ENCODE results near the gene RADIL. TPM values are rescaled to one million over a fixed set of nuclear protein-coding genes. Genes with fewer than 3 reads are reported as not detected.

RADIL gene
- total and polyA plus RNA-seq, 2 of the 13 experiments (the other 11 are each of a cell fraction or from before 2014, with no cell fraction given), result 0.05 to 0.09 TPM

DNA sequence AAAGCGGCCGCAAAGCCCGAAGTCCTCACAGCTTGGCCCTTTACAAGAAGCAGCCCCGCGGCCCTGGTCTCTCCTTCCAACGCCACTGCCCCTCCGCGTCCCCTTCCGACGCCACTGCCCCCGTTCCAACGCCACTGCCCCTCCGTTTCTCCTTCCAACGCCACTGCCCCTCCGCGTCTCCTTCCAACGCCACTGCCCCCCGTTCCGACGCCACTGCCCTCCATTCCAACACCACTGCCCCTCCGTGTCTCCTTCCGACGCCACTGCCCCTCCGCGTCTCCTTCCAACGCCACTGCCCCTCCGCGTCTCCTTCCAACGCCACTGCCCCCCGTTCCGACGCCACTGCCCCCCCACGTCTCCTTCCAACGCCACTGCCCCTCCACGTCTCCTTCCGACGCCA is 75.0 kb downstream of the RADIL start:
- Histone ChIP-seq H2AFZ (ENCODE audit: low read length) (no peak overlapping the region), H3K36me3 (replicated peaks in 1 of 2; ENCODE audit: control insufficient read depth in 1 of 2, insufficient read depth in 2 of 2, low read length in 2 of 2) (no peaks in the 10 kb centered on the region), H3K4me1 (ENCODE audit: insufficient read depth, low read length) (peaks cover 6% of the 10 kb centered on the region; the same call in 1 of the 2 replicates), H3K4me3 (replicated peaks in 1 of 3; ENCODE audit: insufficient read depth in 1 of 3, low read depth in 2 of 3, low read length in 3 of 3) (no peak overlapping the region), H4K20me1 (ENCODE audit: insufficient read depth, low read length) (no peaks in the 10 kb centered on the region), H3K79me2 (ENCODE audit: insufficient read depth, low read length) (no peaks in the 10 kb centered on the region), H3K4me2 (ENCODE audit: low read depth, low read length) (no peak overlapping the region), H3K27me3 (ENCODE audit: control insufficient read depth in 1 of 2, insufficient read depth in 2 of 2, low read length in 2 of 2) (peaks cover 9 to 41% of the 10 kb centered on the region in 2 experiments; a peak in 3 of 5 replicates), H3K27ac (ENCODE audit: extremely low read length, insufficient read depth, low read length) (no peak overlapping the region), H3K9ac (ENCODE audit: insufficient read depth, low read depth, low read length) (no peak overlapping the region), H3K9me3 (ENCODE audit: low read length) (no peaks in the 10 kb centered on the region)
- ATAC-seq (no peak), FAIRE-seq (no peak), DNase-seq (ENCODE audit: low spot score) (no peak)
- intact Hi-C loops (cut with micrococcal nuclease; ENCODE audit: unreplicated experiment), result no loop called here
- in situ Hi-C loops (cut with HindIII; ENCODE audit: extremely low pct_ligation_motif_present, low pct_unique_long_range_greater_than_20kb), result no loop called here
- no TSS peak for BruUV-seq (replicated peaks)
- ChIA-PET POLR2A (no interaction called here), CTCF (ENCODE audit: low intra/inter-chr PET ratio, low total read pairs) (no interaction called here)
- WGBS (ENCODE audit: low lambda C conversion rate), result 74% methylated on average over 37 of the region's 37 CpGs
- TF ChIP-seq, protein P1, sequence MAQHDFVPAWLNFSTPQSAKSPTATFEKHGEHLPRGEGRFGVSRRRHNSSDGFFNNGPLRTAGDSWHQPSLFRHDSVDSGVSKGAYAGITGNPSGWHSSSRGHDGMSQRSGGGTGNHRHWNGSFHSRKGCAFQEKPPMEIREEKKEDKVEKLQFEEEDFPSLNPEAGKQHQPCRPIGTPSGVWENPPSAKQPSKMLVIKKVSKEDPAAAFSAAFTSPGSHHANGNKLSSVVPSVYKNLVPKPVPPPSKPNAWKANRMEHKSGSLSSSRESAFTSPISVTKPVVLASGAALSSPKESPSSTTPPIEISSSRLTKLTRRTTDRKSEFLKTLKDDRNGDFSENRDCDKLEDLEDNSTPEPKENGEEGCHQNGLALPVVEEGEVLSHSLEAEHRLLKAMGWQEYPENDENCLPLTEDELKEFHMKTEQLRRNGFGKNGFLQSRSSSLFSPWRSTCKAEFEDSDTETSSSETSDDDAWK (CRISPR knock-in tag; IDR thresholded peaks at IDR 0.05), result no peak
- no peak for TF ChIP-seq KDM4B (CRISPR knock-in tag; IDR thresholded peaks at IDR 0.05)
- TF ChIP-seq, protein P2, sequence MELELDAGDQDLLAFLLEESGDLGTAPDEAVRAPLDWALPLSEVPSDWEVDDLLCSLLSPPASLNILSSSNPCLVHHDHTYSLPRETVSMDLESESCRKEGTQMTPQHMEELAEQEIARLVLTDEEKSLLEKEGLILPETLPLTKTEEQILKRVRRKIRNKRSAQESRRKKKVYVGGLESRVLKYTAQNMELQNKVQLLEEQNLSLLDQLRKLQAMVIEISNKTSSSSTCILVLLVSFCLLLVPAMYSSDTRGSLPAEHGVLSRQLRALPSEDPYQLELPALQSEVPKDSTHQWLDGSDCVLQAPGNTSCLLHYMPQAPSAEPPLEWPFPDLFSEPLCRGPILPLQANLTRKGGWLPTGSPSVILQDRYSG (CRISPR knock-in tag; IDR thresholded peaks at IDR 0.05), result no peak
- TF ChIP-seq ZNF275 (CRISPR knock-in tag; IDR thresholded peaks at IDR 0.05; ENCODE audit: borderline replicate concordance), result no peak
- no peak for TF ChIP-seq NFIC (IDR thresholded peaks at IDR 0.05; ENCODE audit: low read length)
- TF ChIP-seq SALL2 (CRISPR knock-in tag; IDR thresholded peaks at IDR 0.05), result no peak
- no peak for TF ChIP-seq ZNF878 (CRISPR knock-in tag; IDR thresholded peaks at IDR 0.05)
- no peak for TF ChIP-seq HCFC1 (IDR thresholded peaks at IDR 0.05; ENCODE audit: low read depth, low read length)
- TF ChIP-seq SNAPC2 (CRISPR knock-in tag; IDR thresholded peaks at IDR 0.05), result no peak
- TF ChIP-seq DMAP1 (CRISPR knock-in tag; IDR thresholded peaks at IDR 0.05), result no peak
- no peak for TF ChIP-seq HIVEP1 (CRISPR knock-in tag; IDR thresholded peaks at IDR 0.05)
- no peak for TF ChIP-seq RAD51 (IDR thresholded peaks at IDR 0.05; ENCODE audit: borderline replicate concordance)
- TF ChIP-seq CBFB (CRISPR knock-in tag; IDR thresholded peaks at IDR 0.05), result no peak
